H9 (cell line): ENCODE data around the gene HAPLN2. TPM values are rescaled to one million over a fixed set of nuclear protein-coding genes. Genes with fewer than 3 reads are reported as not detected.

ENCODE experiments used
- DNase-seq: peaks from one replicate; pipeline ENCODE4 v3.0.0-alpha.2; 2017
- H2AFZ ChIP-seq: one replicate; pipeline ENCODE4 v1.6.1; 2013; ENCODE audit warnings: mild to moderate bottlenecking, low read length, control low read depth, moderate library complexity
- H2AK5ac ChIP-seq: 2 replicates; pipeline ENCODE4 v1.6.1; 2013; ENCODE audit warnings: low read length, control low read depth, mixed read lengths; ENCODE audit not compliant: insufficient read length
- H2BK120ac ChIP-seq: one replicate; pipeline ENCODE4 v1.6.1; 2013; ENCODE audit warnings: low read depth, mild to moderate bottlenecking, low read length, control low read depth, inconsistent platforms; ENCODE audit not compliant: poor library complexity, severe bottlenecking
- H2BK12ac ChIP-seq: 2 replicates; pipeline ENCODE4 v1.6.1; 2013; ENCODE audit warnings: low read length, control low read depth, mixed read lengths, low read depth; ENCODE audit not compliant: insufficient read length
- H2BK15ac ChIP-seq: 2 replicates; pipeline ENCODE4 v1.6.1; 2013; ENCODE audit warnings: low read depth, low read length, control low read depth
- H2BK20ac ChIP-seq: one replicate; pipeline ENCODE4 v1.6.1; 2013; ENCODE audit warnings: low read depth, mild to moderate bottlenecking, low read length, control low read depth, inconsistent platforms; ENCODE audit not compliant: poor library complexity, severe bottlenecking
- H2BK5ac ChIP-seq: 2 replicates; pipeline ENCODE4 v1.6.1; 2013; ENCODE audit warnings: low read length, control low read depth, mixed read lengths; ENCODE audit not compliant: insufficient read length
- H3K14ac ChIP-seq: 2 replicates; pipeline ENCODE4 v1.6.1; 2013; ENCODE audit warnings: low read length, control low read depth; ENCODE audit not compliant: insufficient read depth
- H3K18ac ChIP-seq: 2 replicates; pipeline ENCODE4 v1.6.1; 2013; ENCODE audit warnings: low read depth, mild to moderate bottlenecking, mixed read lengths, low read length, control low read depth; ENCODE audit not compliant: insufficient read length
- H3K23ac ChIP-seq: 2 replicates; pipeline ENCODE4 v1.6.1; 2013; ENCODE audit warnings: low read length, control low read depth, mixed read lengths, low read depth; ENCODE audit not compliant: insufficient read length
- H3K23me2 ChIP-seq: 2 replicates; pipeline ENCODE4 v1.6.1; 2013; ENCODE audit warnings: low read depth, mild to moderate bottlenecking, mixed read lengths, low read length, control low read depth; ENCODE audit not compliant: insufficient read length, poor library complexity, severe bottlenecking
- H3K27ac ChIP-seq: 2 replicates; pipeline ENCODE4 v1.5.1; 2013; ENCODE audit warnings: low read length, control low read depth, mixed read lengths, low read depth; ENCODE audit not compliant: insufficient read length
- H3K27me3 ChIP-seq: 2 replicates; pipeline ENCODE4 v1.6.1; 2013; ENCODE audit warnings: low read length, control low read depth, inconsistent platforms; ENCODE audit not compliant: insufficient read depth
- H3K4ac ChIP-seq: 2 replicates; pipeline ENCODE4 v1.6.1; 2013; ENCODE audit warnings: low read depth, mild to moderate bottlenecking, control low read depth, inconsistent platforms, low read length, moderate library complexity
- H3K4me1 ChIP-seq: 2 replicates; pipeline ENCODE4 v1.6.1; 2013; ENCODE audit warnings: low read length, control low read depth, inconsistent platforms; ENCODE audit not compliant: insufficient read depth
- H3K4me2 ChIP-seq: 2 replicates; pipeline ENCODE4 v1.6.1; 2013; ENCODE audit warnings: low read length, control low read depth, mixed read lengths; ENCODE audit not compliant: insufficient read length, insufficient read depth
- H3K56ac ChIP-seq: 2 replicates; pipeline ENCODE4 v1.6.1; 2013; ENCODE audit warnings: low read depth, mild to moderate bottlenecking, mixed read lengths, low read length, control low read depth; ENCODE audit not compliant: insufficient read length
- H3K79me1 ChIP-seq: 2 replicates; pipeline ENCODE4 v1.6.1; 2013; ENCODE audit warnings: low read depth, mild to moderate bottlenecking, moderate library complexity, low read length, control low read depth, inconsistent platforms; ENCODE audit not compliant: insufficient read depth, poor library complexity, severe bottlenecking
- H3K79me2 ChIP-seq: 2 replicates; pipeline ENCODE4 v1.6.1; 2013; ENCODE audit warnings: low read length, control low read depth, inconsistent platforms; ENCODE audit not compliant: insufficient read depth
- H3K9ac ChIP-seq: 2 replicates; pipeline ENCODE4 v1.6.1; 2013; ENCODE audit warnings: low read length, control low read depth, mixed read lengths; ENCODE audit not compliant: insufficient read length; ENCODE audit errors: extremely low read depth
- H3K9me3 ChIP-seq: one replicate; pipeline ENCODE4 v1.6.1; 2013; ENCODE audit warnings: low read depth, low read length, inconsistent platforms; ENCODE audit not compliant: control insufficient read depth
- H3T11ph ChIP-seq: one replicate; pipeline ENCODE4 v1.6.1; 2013; ENCODE audit warnings: mild to moderate bottlenecking, low read length, control low read depth, inconsistent platforms
- H4K20me1 ChIP-seq: one replicate; pipeline ENCODE4 v1.6.1; 2013; ENCODE audit not compliant: control insufficient read depth, insufficient read length, insufficient read depth
- H4K5ac ChIP-seq: 2 replicates; pipeline ENCODE4 v1.6.1; 2013; ENCODE audit warnings: low read depth, mild to moderate bottlenecking, mixed read lengths, low read length, control low read depth; ENCODE audit not compliant: insufficient read length
- H4K8ac ChIP-seq: replicated peaks from 2 replicates; pipeline ENCODE4 v1.6.1; 2013; ENCODE audit warnings: low read length, control low read depth, mixed read lengths, low read depth; ENCODE audit not compliant: insufficient read length
- H4K91ac ChIP-seq: 2 replicates; pipeline ENCODE4 v1.6.1; 2013; ENCODE audit warnings: low read depth, mild to moderate bottlenecking, moderate library complexity, mixed read lengths, low read length, control low read depth; ENCODE audit not compliant: insufficient read length
- H3K27ac Mint-ChIP-seq, 3 experiments: 2 replicates in 2 of 3; 3 replicates in 1 of 3; pipeline ENCODE4 v1.8.0; 2020 to 2021; ENCODE audit warnings: mixed read lengths in 3 of 3, mild to moderate bottlenecking in 1 of 3, moderate library complexity in 1 of 3
- H3K27me3 Mint-ChIP-seq: 2 replicates; pipeline ENCODE4 v1.8.0; 2021; ENCODE audit warnings: low read depth, mild to moderate bottlenecking, moderate library complexity, mixed read lengths
- H3K36me3 Mint-ChIP-seq, 3 experiments: 2 replicates in 2 of 3; 3 replicates in 1 of 3; pipeline ENCODE4 v1.8.0; 2020 to 2021; ENCODE audit warnings: low read depth in 3 of 3, mixed read lengths in 3 of 3; ENCODE audit not compliant: insufficient read depth in 1 of 3
- H3K4me1 Mint-ChIP-seq, 2 experiments: 2 replicates each; pipeline ENCODE4 v1.8.0; 2020; ENCODE audit warnings: mixed read lengths in 2 of 2
- H3K4me3 Mint-ChIP-seq, 2 experiments: 2 replicates in 1 of 2; 3 replicates in 1 of 2; pipeline ENCODE4 v1.8.0; 2020 to 2021; ENCODE audit warnings: mild to moderate bottlenecking in 2 of 2, mixed read lengths in 2 of 2, moderate library complexity in 1 of 2
- H3K9me3 Mint-ChIP-seq, 2 experiments: 2 replicates in 1 of 2; 3 replicates in 1 of 2; pipeline ENCODE4 v1.8.0; 2020; ENCODE audit warnings: mild to moderate bottlenecking in 2 of 2, mixed read lengths in 2 of 2, moderate library complexity in 1 of 2
- WGBS: extraction: QIAGEN DNeasy Blood & Tissue Kit; methylation state at CpG from one replicate; pipeline ENCODE4 v1.1.7; 2013; ENCODE audit warnings: missing lambda C conversion rate, low lambda C conversion rate, mixed read lengths; ENCODE audit not compliant: insufficient read length; ENCODE audit errors: extremely low coverage; 5-methylcytosine and 5-hydroxymethylcytosine counted together
- total RNA-seq: library from RNA; stranded (reverse); gene quantifications from 2 replicates; pipeline ENCODE4 v1.2.1, GENCODE V29; 2021
- TF ChIP-seq, protein P1 (sequence below): fragments of 200-600 bp; sonication (generic); conservative IDR thresholded peaks from 3 replicates; pipeline ENCODE4 v1.8.0; 2021; ENCODE audit warnings: antibody characterized with exemption, mild to moderate bottlenecking

Gene HAPLN2
- total RNA-seq, 1 experiment from 2014 or later, result 0.46 TPM

- no peak overlapping the region for H4K5ac ChIP-seq
- no peak for DNase-seq
- H3K79me1 ChIP-seq, result no peaks in the 10 kb centered on the region
- H3K18ac ChIP-seq, result no peak overlapping the region
- H2AK5ac ChIP-seq, result no peak overlapping the region
- no peak overlapping the region for H2AFZ ChIP-seq
- H3K56ac ChIP-seq, result no peak overlapping the region
- peaks cover 11% of the 10 kb centered on the region for H3K23me2 ChIP-seq
- H4K91ac ChIP-seq, result no peak overlapping the region
- peaks cover 93% of the 10 kb centered on the region for H3K27me3 Mint-ChIP-seq
- no peaks in the 10 kb centered on the region; a peak in 1 of 5 replicates for H3K9me3 Mint-ChIP-seq
- no CpG with 5 or more reads among the region's 6 CpGs for WGBS
- TF ChIP-seq, protein P1, sequence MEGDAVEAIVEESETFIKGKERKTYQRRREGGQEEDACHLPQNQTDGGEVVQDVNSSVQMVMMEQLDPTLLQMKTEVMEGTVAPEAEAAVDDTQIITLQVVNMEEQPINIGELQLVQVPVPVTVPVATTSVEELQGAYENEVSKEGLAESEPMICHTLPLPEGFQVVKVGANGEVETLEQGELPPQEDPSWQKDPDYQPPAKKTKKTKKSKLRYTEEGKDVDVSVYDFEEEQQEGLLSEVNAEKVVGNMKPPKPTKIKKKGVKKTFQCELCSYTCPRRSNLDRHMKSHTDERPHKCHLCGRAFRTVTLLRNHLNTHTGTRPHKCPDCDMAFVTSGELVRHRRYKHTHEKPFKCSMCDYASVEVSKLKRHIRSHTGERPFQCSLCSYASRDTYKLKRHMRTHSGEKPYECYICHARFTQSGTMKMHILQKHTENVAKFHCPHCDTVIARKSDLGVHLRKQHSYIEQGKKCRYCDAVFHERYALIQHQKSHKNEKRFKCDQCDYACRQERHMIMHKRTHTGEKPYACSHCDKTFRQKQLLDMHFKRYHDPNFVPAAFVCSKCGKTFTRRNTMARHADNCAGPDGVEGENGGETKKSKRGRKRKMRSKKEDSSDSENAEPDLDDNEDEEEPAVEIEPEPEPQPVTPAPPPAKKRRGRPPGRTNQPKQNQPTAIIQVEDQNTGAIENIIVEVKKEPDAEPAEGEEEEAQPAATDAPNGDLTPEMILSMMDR, result no peak
- no peaks in the 10 kb centered on the region for H4K20me1 ChIP-seq
- H3K79me2 ChIP-seq, result no peaks in the 10 kb centered on the region
- no peak overlapping the region for H2BK12ac ChIP-seq
- peaks cover 22 to 34% of the 10 kb centered on the region in 2 experiments for H3K4me1 Mint-ChIP-seq
- no peak overlapping the region for H2BK20ac ChIP-seq
- no peak overlapping the region for H3K27ac ChIP-seq
- H3K14ac ChIP-seq, result no peak overlapping the region
- H3K9ac ChIP-seq, result no peak overlapping the region
- H4K8ac ChIP-seq, result no peak overlapping the region
- no peaks in the 10 kb centered on the region for H3K9me3 ChIP-seq
- H3K4ac ChIP-seq, result no peak overlapping the region
- no peak overlapping the region for H2BK120ac ChIP-seq
- H3T11ph ChIP-seq, result no peak overlapping the region
- H3K4me2 ChIP-seq, result peak overlapping the region; percentile 92
- H2BK15ac ChIP-seq, result no peak overlapping the region
- no peak overlapping the region for H3K23ac ChIP-seq
- H3K36me3 Mint-ChIP-seq, result no peaks in the 10 kb centered on the region
- H2BK5ac ChIP-seq, result no peak overlapping the region
- H3K27ac Mint-ChIP-seq, result no peak overlapping the region
- H3K4me3 Mint-ChIP-seq, result peak overlapping the region; percentile 51 to 82
- peaks cover 4% of the 10 kb centered on the region; the same call in 1 of the 2 replicates for H3K4me1 ChIP-seq
- peaks cover 10% of the 10 kb centered on the region; the same call in 1 of the 2 replicates for H3K27me3 ChIP-seq
Observed at GRCh38 chr1:156640842-156641706, 21.9 kb downstream of the HAPLN2 start.
